HepG2 (cell line): ENCODE results near the gene LTC4S. TPM values are rescaled to one million over a fixed set of nuclear protein-coding genes. Genes with fewer than 3 reads are reported as not detected.
A peak's percentile ranks its signal among the peaks of the same experiment; 100 is the strongest.

Experiments
- ETS1 ChIP-seq: sonication (generic); formaldehyde crosslinking; IDR thresholded peaks from 2 replicates; pipeline ENCODE4 v1.4.0; 2020; ENCODE audit warnings: missing genetic modification reagents
- IRF1 ChIP-seq: sonication (generic); formaldehyde crosslinking; IDR thresholded peaks from 2 replicates; pipeline ENCODE4 v1.4.0; 2020; ENCODE audit warnings: low read depth, mild to moderate bottlenecking, missing genetic modification reagents
- JUND ChIP-seq: sonication (generic); formaldehyde crosslinking; IDR thresholded peaks from 2 replicates; pipeline ENCODE4 v1.8.0; 2022; ENCODE audit warnings: mild to moderate bottlenecking, missing genetic modification reagents
- KLF13 ChIP-seq: sonication (generic); formaldehyde crosslinking; IDR thresholded peaks from 2 replicates; pipeline ENCODE4 v1.4.0; 2020; ENCODE audit warnings: mild to moderate bottlenecking, missing genetic modification reagents
- KLF16 ChIP-seq, 2 experiments: sonication (generic) in 1 of 2; formaldehyde crosslinking in 1 of 2; IDR thresholded peaks; 2 replicates each; pipeline versions ENCODE4 v1.6.1 to v1.8.0; 2016 to 2023; ENCODE audit warnings: missing genetic modification reagents in 2 of 2, missing compliant biosample characterization in 1 of 2
- MXI1 ChIP-seq: IDR thresholded peaks from 3 replicates; pipeline ENCODE4 v1.6.1; 2012; ENCODE audit warnings: low read depth, low read length, inconsistent platforms, borderline replicate concordance
- NONO ChIP-seq, 2 experiments: fragments of 450-650 bp in 1 of 2; sonication (generic) in 1 of 2; formaldehyde crosslinking in 1 of 2; IDR thresholded peaks in 1 of 2; conservative IDR thresholded peaks in 1 of 2; 2 replicates each; pipeline versions ENCODE4 v1.6.1 to v1.8.0; 2017 to 2022; ENCODE audit warnings: mild to moderate bottlenecking in 1 of 2, missing genetic modification reagents in 1 of 2, moderate library complexity in 1 of 2
- PAXIP1 ChIP-seq: sonication (generic); formaldehyde crosslinking; conservative IDR thresholded peaks from 2 replicates; pipeline ENCODE4 v1.4.0; 2020; ENCODE audit warnings: mild to moderate bottlenecking, missing genetic modification reagents, moderate library complexity
- POGZ ChIP-seq: sonication (generic); formaldehyde crosslinking; IDR thresholded peaks from 2 replicates; pipeline ENCODE4 v1.4.0; 2020; ENCODE audit warnings: mild to moderate bottlenecking, missing genetic modification reagents
- REL ChIP-seq: sonication (generic); formaldehyde crosslinking; conservative IDR thresholded peaks from 2 replicates; pipeline ENCODE4 v1.8.0; 2022; ENCODE audit warnings: mild to moderate bottlenecking, missing genetic modification reagents, moderate library complexity
- TEAD2 ChIP-seq: sonication (generic); formaldehyde crosslinking; IDR thresholded peaks from 2 replicates; pipeline ENCODE4 v1.9.0; 2021; ENCODE audit warnings: missing genetic modification reagents
- ZMYM2 ChIP-seq: sonication (generic); formaldehyde crosslinking; IDR thresholded peaks from 2 replicates; pipeline ENCODE4 v1.8.0; 2022; ENCODE audit warnings: mild to moderate bottlenecking, missing genetic modification reagents
- ZNF484 ChIP-seq: sonication (generic); formaldehyde crosslinking; IDR thresholded peaks from 2 replicates; pipeline ENCODE4 v1.5.1; 2020; ENCODE audit warnings: mild to moderate bottlenecking, low read depth, missing genetic modification reagents, borderline replicate concordance
- ZNF563 ChIP-seq: sonication (generic); formaldehyde crosslinking; IDR thresholded peaks from 2 replicates; pipeline ENCODE4 v1.8.0; 2022; ENCODE audit warnings: mild to moderate bottlenecking, moderate library complexity, missing genetic modification reagents
- ZNF629 ChIP-seq: sonication (generic); formaldehyde crosslinking; conservative IDR thresholded peaks from 2 replicates; pipeline ENCODE4 v1.5.0; 2020; ENCODE audit warnings: missing genetic modification reagents
- ZNF660 ChIP-seq: sonication (generic); formaldehyde crosslinking; IDR thresholded peaks from 2 replicates; pipeline ENCODE4 v1.5.1; 2020; ENCODE audit warnings: mild to moderate bottlenecking, low read depth, missing genetic modification reagents, borderline replicate concordance
- ZNF850 ChIP-seq: sonication (generic); formaldehyde crosslinking; conservative IDR thresholded peaks from 2 replicates; pipeline ENCODE4 v1.9.0; 2021; ENCODE audit warnings: mild to moderate bottlenecking, missing genetic modification reagents
- polyA plus RNA-seq, 8 experiments: library from polyadenylated mRNA; depleted of rRNA in 3 of 8; stranded (reverse) in 7 of 8; unstranded in 1 of 8; fragments of >200 nt; fragmentation: Illumina TruSeq in 4 of 8; extraction: Trizol in 4 of 8; gene quantifications; 2 replicates each; pipeline versions ENCODE4 v1.2.1 to v1.2.3, GENCODE V29; 2011 to 2016; ENCODE audit warnings: low read depth in 4 of 8, missing spikeins in 1 of 8, mixed read lengths in 1 of 8; ENCODE audit not compliant: insufficient read depth in 1 of 8
- total RNA-seq, 5 experiments: library from RNA; depleted of rRNA; stranded (reverse); fragments of >200 nt; fragmentation: Illumina TruSeq; extraction: Trizol; gene quantifications; 2 replicates each; pipeline ENCODE4 v1.2.3, GENCODE V29; 2016; ENCODE audit warnings: low read depth in 1 of 5
- TF ChIP-seq, protein P1 (sequence below): sonication (generic); formaldehyde crosslinking; IDR thresholded peaks from 2 replicates; pipeline ENCODE4 v1.4.0; 2020; ENCODE audit warnings: mild to moderate bottlenecking, missing genetic modification reagents

The LTC4S gene
- total and polyA plus RNA-seq, 2 of the 13 experiments (the other 11 are each of a cell fraction or from before 2014, with no cell fraction given): 0.35 TPM; not detected in 1

DNA sequence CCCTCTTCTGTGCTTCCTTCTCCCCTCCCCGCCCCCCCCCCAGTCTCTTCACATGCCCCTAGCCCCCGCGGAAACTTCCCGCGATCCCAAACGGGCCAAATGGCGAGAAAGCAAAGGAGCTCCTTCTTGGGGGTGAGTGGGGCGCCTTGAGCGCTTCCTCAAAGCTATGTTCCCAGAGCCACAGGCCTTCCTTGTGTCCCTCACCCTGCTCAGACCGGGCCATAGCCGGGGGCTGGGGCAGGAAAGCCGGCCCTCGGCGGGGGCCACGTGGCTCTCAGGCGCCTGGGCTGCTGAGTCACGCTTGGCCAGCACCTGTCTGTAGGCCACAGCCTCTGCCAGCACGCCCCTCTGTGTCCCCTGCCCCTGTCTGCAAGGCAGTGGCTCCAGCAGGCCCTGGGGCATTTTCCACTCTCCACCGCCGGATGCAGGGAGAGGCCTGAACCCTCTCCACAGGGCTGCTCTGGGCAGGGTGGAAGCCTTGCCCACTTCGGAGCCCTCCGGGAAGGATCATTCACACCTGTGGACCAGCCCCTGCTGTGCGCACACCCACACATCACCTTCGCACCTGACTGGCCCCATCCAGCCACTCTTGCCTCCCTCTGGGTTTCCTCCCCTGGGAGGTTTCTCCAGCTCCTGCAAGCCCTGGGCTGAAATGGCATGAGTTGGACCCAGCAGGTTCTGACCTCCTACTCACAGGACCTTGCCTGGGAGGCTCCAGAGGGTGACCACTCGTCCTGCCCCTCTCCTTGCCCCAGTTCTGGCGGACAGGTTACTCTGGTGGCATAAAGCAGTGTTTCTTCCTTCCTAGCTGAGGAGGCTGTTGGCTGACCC, 25.7 kb downstream of the LTC4S start (continued):
- TF ChIP-seq, protein P1, sequence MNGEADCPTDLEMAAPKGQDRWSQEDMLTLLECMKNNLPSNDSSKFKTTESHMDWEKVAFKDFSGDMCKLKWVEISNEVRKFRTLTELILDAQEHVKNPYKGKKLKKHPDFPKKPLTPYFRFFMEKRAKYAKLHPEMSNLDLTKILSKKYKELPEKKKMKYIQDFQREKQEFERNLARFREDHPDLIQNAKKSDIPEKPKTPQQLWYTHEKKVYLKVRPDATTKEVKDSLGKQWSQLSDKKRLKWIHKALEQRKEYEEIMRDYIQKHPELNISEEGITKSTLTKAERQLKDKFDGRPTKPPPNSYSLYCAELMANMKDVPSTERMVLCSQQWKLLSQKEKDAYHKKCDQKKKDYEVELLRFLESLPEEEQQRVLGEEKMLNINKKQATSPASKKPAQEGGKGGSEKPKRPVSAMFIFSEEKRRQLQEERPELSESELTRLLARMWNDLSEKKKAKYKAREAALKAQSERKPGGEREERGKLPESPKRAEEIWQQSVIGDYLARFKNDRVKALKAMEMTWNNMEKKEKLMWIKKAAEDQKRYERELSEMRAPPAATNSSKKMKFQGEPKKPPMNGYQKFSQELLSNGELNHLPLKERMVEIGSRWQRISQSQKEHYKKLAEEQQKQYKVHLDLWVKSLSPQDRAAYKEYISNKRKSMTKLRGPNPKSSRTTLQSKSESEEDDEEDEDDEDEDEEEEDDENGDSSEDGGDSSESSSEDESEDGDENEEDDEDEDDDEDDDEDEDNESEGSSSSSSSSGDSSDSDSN (CRISPR knock-in tag): peak; percentile 73; the same call in 1 of the 2 replicates
- TF ChIP-seq ZNF629 (CRISPR knock-in tag) (0 out of 2 replicates have a peak, but pooled peaks have one; percentile 30), KLF13 (CRISPR knock-in tag) (0 out of 2 replicates have a peak, but pooled peaks have one; percentile 39), ZNF563 (CRISPR knock-in tag) (peak; percentile 7; the same call in 1 of the 2 replicates), TEAD2 (peak; percentile 71; the same call in 1 of the 2 replicates), IRF1 (CRISPR knock-in tag) (0 out of 2 replicates have a peak, but pooled peaks have one; percentile 2), ZNF484 (CRISPR knock-in tag) (0 out of 2 replicates have a peak, but pooled peaks have one; percentile 33), POGZ (no peak; the same call in 1 of the 2 replicates), JUND (0 out of 2 replicates have a peak, but pooled peaks have one; percentile 22), MXI1 (peak; percentile 92; the same call in 2 of the 3 replicates), ZNF660 (CRISPR knock-in tag) (no peak; the same call in 1 of the 2 replicates), ZNF850 (CRISPR knock-in tag) (no peak; the same call in 1 of the 2 replicates), ETS1 (0 out of 2 replicates have a peak, but pooled peaks have one; percentile 42), ZMYM2 (CRISPR knock-in tag) (0 out of 2 replicates have a peak, but pooled peaks have one; percentile 28), KLF16 (CRISPR knock-in tag; IDR thresholded peaks at IDR 0.05) (0 out of 4 replicates have a peak, but pooled peaks of 1 of the 2 experiments have one; percentile 47), NONO (IDR thresholded peaks at IDR 0.05) (no peak), NONO (CRISPR knock-in tag; conservative IDR thresholded peaks at IDR 0.05) (0 out of 2 replicates have a peak, but pooled peaks have one; percentile 9), PAXIP1 (CRISPR knock-in tag) (no peak), REL (CRISPR knock-in tag) (no peak; the same call in 1 of the 2 replicates)
